ENCODE measurements around the gene ZNF526.

Gene ZNF526

DNA sequence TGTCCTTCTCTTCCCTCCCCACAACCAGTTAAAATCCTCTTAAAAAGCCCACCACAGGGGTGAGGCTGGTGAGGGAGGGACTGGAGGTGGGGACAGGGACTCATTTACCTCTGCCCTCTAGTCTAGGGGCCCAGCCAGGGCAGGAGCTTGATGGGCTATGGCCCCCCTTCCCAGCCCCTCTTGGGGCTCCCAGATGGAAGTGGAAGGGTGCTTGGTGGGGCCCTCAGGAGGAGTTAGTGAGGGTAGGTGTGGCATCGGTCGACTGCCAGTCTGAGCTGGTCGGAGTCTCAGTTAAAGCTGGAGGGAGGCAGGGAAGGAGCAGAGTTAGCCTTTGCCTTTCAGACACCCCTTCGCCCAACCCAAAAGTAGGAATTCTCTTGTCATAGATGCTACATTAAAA, 10.5 kb downstream of the ZNF526 start:
- no peak for TF ChIP-seq CTCF (conservative IDR thresholded peaks at IDR 0.05; ENCODE audit: control insufficient read depth, insufficient read depth, low read depth, low read length)
- H3K4me3 ChIP-seq (ENCODE audit: control insufficient read depth, low read depth, low read length), result no peak overlapping the region
- no peak for DNase-seq (ENCODE audit: low read depth)

- no peak for TF ChIP-seq CTCF (conservative IDR thresholded peaks at IDR 0.05; ENCODE audit: control insufficient read depth, insufficient read depth, low read depth, low read length)
- no peak overlapping the region for H3K4me3 ChIP-seq (ENCODE audit: control insufficient read depth, low read depth, low read length)
- no peak for DNase-seq (ENCODE audit: low read depth)
Measured at GRCh38 chr19:42232435-42232834, 12.3 kb downstream of the ZNF526 start.

- no peak for DNase-seq (ENCODE audit: low read depth)
- H3K4me3 ChIP-seq (ENCODE audit: control insufficient read depth, low read depth, low read length), result no peak overlapping the region
- no peak for TF ChIP-seq CTCF (conservative IDR thresholded peaks at IDR 0.05; ENCODE audit: control insufficient read depth, insufficient read depth, low read depth, low read length)
Measured at GRCh38 chr19:42233106-42233505, 13.0 kb downstream of the ZNF526 start.

DNA sequence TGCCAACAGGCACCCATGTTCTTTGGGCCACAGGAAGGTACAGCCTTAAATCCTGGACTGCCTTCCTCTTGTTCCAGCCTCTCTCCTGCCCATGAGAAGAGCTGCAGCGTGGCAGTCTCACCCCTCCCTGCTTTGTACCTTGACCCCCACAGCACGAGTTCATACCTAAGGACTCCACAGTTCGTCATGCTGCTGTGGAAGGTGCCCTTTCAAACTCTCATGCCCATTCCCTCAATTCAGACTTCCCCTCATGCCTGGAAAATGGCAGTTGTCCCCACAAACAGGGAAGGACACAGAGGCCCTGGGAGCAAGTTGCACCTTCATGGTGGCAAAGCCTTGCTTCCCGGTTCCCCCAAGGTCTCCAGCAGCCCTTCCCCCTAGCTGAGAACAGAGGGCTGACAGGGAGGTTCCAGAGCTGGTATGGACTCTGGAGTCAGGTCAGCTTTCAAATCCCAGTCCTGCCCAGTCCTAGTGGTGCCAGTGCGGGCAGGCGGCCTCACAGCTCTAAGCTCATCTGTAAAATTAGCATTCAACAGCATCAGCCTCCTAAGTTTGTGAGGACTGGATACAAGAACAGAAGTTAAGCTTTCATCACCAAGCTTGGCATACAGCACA, 13.7 kb downstream of the ZNF526 start:
- DNase-seq (ENCODE audit: low read depth), result no peak
- no peak for TF ChIP-seq CTCF (conservative IDR thresholded peaks at IDR 0.05; ENCODE audit: control insufficient read depth, insufficient read depth, low read depth, low read length)
- H3K4me3 ChIP-seq (ENCODE audit: control insufficient read depth, low read depth, low read length), result no peak overlapping the region

DNA sequence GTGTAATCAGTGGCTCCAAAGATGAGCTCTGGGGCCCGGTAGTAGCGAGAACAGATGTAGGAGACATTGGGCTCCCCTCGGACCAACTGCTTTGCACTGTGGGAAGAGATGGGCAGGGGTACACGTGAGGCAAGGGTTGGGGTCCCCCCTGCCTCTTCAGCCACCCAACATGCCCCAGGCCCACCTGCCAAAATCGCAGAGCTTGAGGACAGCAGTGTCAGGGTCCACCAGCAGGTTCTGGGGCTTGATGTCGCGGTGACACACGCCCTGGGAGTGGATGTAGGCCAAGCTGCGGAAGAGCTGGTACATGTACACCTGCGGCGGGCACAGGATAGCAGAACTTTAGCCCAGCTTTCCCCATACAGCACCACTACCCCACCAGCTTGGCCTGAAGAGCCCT, 14.3 kb downstream of the ZNF526 start:
- TF ChIP-seq CTCF (conservative IDR thresholded peaks at IDR 0.05; ENCODE audit: control insufficient read depth, insufficient read depth, low read depth, low read length), result no peak
- no peak overlapping the region for H3K4me3 ChIP-seq (ENCODE audit: control insufficient read depth, low read depth, low read length)
- DNase-seq (ENCODE audit: low read depth), result no peak

- H3K4me3 ChIP-seq (ENCODE audit: control insufficient read depth, low read depth, low read length), result no peak overlapping the region
- no peak for TF ChIP-seq CTCF (conservative IDR thresholded peaks at IDR 0.05; ENCODE audit: control insufficient read depth, insufficient read depth, low read depth, low read length)
- no peak for DNase-seq (ENCODE audit: low read depth)
Measured at GRCh38 chr19:42235181-42235580, 15.1 kb downstream of the ZNF526 start.

Measured in fibroblast of mammary gland (primary cell).